Lung (tissue), 12 donors: ENCODE measurements around the gene BORCS8. TPM values are rescaled to one million over a fixed set of nuclear protein-coding genes. Genes with fewer than 3 reads are reported as not detected.

Source experiments
- ATAC-seq: fragments of 200-7000 bp; cut with Tn5 transposase; one replicate; pipeline ENCODE4 v1.9.1; 2020; ENCODE audit warnings: moderate number of reproducible peaks; ENCODE audit not compliant: insufficient read depth, low FRiP score
- DNase-seq, 3 donors: peaks; one replicate each; pipeline ENCODE4 v3.0.0-alpha.2; 2013 to 2017
- H3K27ac ChIP-seq, 2 donors: one replicate each; pipeline ENCODE4 v1.5.1; 2013; ENCODE audit warnings: mild to moderate bottlenecking in 2 of 2, moderate library complexity in 2 of 2, control low read depth in 1 of 2, inconsistent platforms in 1 of 2, low read depth in 1 of 2, low read length in 1 of 2
- H3K27me3 ChIP-seq, 3 donors: one replicate each; pipeline ENCODE4 v1.5.1; 2013; ENCODE audit warnings: low read length in 2 of 3; ENCODE audit not compliant: control insufficient read depth in 3 of 3, insufficient read depth in 3 of 3
- H3K36me3 ChIP-seq, 4 donors: one replicate each; pipeline ENCODE4 v1.5.1; 2013; ENCODE audit warnings: low read length in 4 of 4, mild to moderate bottlenecking in 1 of 4, moderate library complexity in 1 of 4; ENCODE audit not compliant: control insufficient read depth in 4 of 4, insufficient read depth in 4 of 4
- H3K4me1 ChIP-seq, 5 donors: one replicate each; pipeline ENCODE4 v1.5.1; 2013; ENCODE audit warnings: low read length in 5 of 5, mild to moderate bottlenecking in 2 of 5, moderate library complexity in 1 of 5; ENCODE audit not compliant: control insufficient read depth in 5 of 5, insufficient read depth in 5 of 5
- H3K4me3 ChIP-seq: one replicate; pipeline ENCODE4 v1.5.1; 2013; ENCODE audit warnings: mild to moderate bottlenecking, control low read depth, moderate library complexity
- H3K9ac ChIP-seq, 2 donors: one replicate each; pipeline ENCODE4 v1.5.1; 2013; ENCODE audit warnings: low read length in 2 of 2, control low read depth in 1 of 2; ENCODE audit not compliant: insufficient read depth in 1 of 2
- H3K9me3 ChIP-seq, 4 donors: one replicate each; pipeline ENCODE4 v1.5.1; 2013; ENCODE audit warnings: low read length in 3 of 4, mild to moderate bottlenecking in 1 of 4, moderate library complexity in 1 of 4; ENCODE audit not compliant: control insufficient read depth in 4 of 4, insufficient read depth in 3 of 4
- CTCF ChIP-seq: IDR thresholded peaks from 2 replicates; pipeline ENCODE4 v1.5.1; 2012; ENCODE audit warnings: mild to moderate bottlenecking; ENCODE audit errors: control extremely low read depth, extremely low read depth
- WGBS, 2 donors: extraction: QIAGEN DNeasy Blood & Tissue Kit; methylation state at CpG; one replicate each; pipeline ENCODE4 v1.1.7; 2013; 5-methylcytosine and 5-hydroxymethylcytosine counted together
- polyA plus RNA-seq, 2 donors: library from polyadenylated mRNA; stranded (reverse); fragments of 200-250 nt; gene quantifications; one replicate each; pipeline ENCODE4 v1.2.1, GENCODE V29; 2013
- total RNA-seq, 2 donors: library from RNA; depleted of rRNA in 1 of 2; stranded (reverse); fragments of >200 nt in 1 of 2; gene quantifications; one replicate each; pipeline ENCODE4 v1.2.1, GENCODE V29; 2014 to 2021
- donor health status: control.
- donor health status: control.
- donor health status: Bipolar disorder and iron deficiency.
- donor health status: healthy.
- donor health status: DM: yes; HTN: yes; CAD: no.

Gene BORCS8
- total and polyA plus RNA-seq, 4 donors: 10.0 to 41.4 (median 34.2) TPM

GRCh38 chr19:19165396-19165795 lies 26.6 kb downstream of the BORCS8 start:
- Histone ChIP-seq H3K4me1 (peaks cover 0 to 3% (median 0%) of the 10 kb centered on the region in 5 donors), H3K9ac (no peak overlapping the region), H3K4me3 (no peak overlapping the region), H3K27me3 (no peaks in the 10 kb centered on the region), H3K9me3 (no peaks in the 10 kb centered on the region), H3K36me3 (no peaks in the 10 kb centered on the region), H3K27ac (no peak overlapping the region)
- DNase-seq (no peak), ATAC-seq (no peak)
- WGBS, 2 donors: 94 to 97% methylated on average over 1 of the region's 1 CpG
- TF ChIP-seq CTCF: no peak

DNA sequence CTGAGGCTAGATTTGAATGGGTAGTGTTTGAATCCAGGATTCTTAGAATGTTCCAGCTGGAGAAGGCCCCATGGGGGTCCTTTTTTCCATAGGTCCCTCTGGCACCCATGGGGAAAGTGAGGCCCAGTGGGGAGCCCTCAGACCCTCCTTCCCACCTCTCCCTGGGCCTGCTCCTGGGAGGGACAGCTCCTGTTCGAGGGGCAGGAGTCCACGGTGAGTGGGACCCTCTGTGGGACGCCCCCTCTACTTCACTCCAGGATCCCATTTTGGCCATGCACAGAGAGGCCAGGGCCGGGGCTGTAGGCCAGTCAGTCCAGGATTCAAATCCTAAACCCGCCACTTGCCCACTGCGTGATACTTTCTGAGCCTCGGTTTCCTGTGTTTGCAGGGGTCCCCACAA lies 29.5 kb downstream of the BORCS8 start:
- TF ChIP-seq CTCF: no peak
- no peaks in the 10 kb centered on the region for H3K36me3 ChIP-seq
- no peak for DNase-seq
- no peak overlapping the region for H3K9ac ChIP-seq
- no peak overlapping the region for H3K27ac ChIP-seq
- H3K27me3 ChIP-seq: no peaks in the 10 kb centered on the region
- H3K4me1 ChIP-seq: no peaks in the 10 kb centered on the region
- no peaks in the 10 kb centered on the region for H3K9me3 ChIP-seq
- 91 to 93% methylated on average over 7 of the region's 7 CpGs for WGBS, 2 donors
- no peak for ATAC-seq
- no peak overlapping the region for H3K4me3 ChIP-seq

GRCh38 chr19:19160461-19161035 lies 31.4 kb downstream of the BORCS8 start:
- DNase-seq: no peak
- ATAC-seq: no peak
- no peak for TF ChIP-seq CTCF
- whole genome bisulfite sequencing, 2 donors: 42 to 68% methylated on average over 21 to 26 of the region's 26 CpGs
- H3K9me3 ChIP-seq: no peaks in the 10 kb centered on the region
- no peaks in the 10 kb centered on the region for H3K27me3 ChIP-seq
- no peak overlapping the region for H3K4me3 ChIP-seq
- no peak overlapping the region for H3K27ac ChIP-seq
- H3K4me1 ChIP-seq: no peaks in the 10 kb centered on the region
- peaks cover 0 to 6% (median 3%) of the 10 kb centered on the region in 4 donors for H3K36me3 ChIP-seq
- H3K9ac ChIP-seq: no peak overlapping the region

DNA sequence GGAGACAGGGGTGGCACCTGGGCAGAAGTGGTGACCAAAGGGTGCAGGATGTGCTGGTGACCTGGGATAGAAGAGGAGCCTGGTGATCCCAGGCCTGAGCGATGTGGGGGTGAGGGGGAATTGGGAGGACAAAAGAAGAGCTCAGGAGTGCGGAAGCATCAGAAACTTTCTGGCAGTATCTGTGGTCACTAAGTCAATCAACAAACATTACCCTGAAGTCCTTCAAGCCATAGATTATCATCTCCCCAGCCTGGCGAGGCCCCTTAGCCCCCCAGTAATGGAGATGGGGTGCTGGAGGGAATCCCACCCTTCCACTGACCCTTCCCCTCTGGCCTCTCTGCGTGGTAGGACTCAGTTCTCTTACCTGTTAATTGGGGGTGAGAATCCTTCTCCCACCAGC lies 32.4 kb downstream of the BORCS8 start:
- 95 to 96% methylated on average over 4 of the region's 4 CpGs for WGBS, 2 donors
- no peak overlapping the region for H3K4me3 ChIP-seq
- ATAC-seq (no peak), DNase-seq (no peak)
- no peaks in the 10 kb centered on the region for H3K27me3 ChIP-seq
- no peaks in the 10 kb centered on the region for H3K9me3 ChIP-seq
- H3K27ac ChIP-seq: no peak overlapping the region
- no peak for TF ChIP-seq CTCF
- no peaks in the 10 kb centered on the region for H3K4me1 ChIP-seq
- H3K36me3 ChIP-seq: peaks cover 0 to 6% (median 3%) of the 10 kb centered on the region in 4 donors
- no peak overlapping the region for H3K9ac ChIP-seq
